Measurements from ENCODE around the gene E2F4.

The E2F4 gene

DNA sequence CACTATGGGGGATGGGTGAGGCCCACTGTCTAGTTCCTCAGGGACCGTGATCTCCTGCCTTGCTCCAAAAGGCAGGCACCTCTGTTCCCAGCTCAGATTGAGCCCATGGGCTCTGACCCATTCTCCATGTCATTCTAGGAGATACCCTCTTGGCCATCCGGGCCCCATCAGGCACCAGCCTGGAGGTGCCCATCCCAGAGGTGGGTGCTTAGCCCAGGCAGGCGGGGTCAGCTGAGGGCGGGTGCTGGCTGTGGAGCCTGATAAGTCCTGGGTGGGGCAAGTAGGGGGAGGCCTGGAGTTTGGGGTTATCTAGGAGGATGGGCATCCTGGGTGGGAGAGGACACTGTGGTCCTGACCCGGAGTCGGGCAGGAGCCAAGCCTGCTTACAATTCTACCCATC lies 2.3 kb downstream of the E2F4 start:
- DNase-seq, result no peak

DNA sequence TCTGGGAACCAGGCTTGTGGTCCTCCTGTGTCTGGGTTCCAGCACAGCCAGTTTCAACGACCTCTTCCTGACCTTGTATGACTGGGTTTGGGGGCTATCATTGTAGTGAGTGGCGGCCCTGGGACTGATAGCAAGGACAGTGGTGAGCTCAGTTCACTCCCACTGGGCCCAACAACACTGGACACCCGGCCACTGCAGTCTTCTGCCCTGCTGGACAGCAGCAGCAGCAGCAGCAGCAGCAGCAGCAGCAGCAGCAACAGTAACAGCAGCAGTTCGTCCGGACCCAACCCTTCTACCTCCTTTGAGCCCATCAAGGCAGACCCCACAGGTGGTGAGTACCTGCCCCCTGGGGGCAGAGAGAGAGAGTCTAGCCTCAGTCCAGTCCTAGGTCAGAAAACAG lies 3.7 kb downstream of the E2F4 start:
- no peak for DNase-seq

DNA sequence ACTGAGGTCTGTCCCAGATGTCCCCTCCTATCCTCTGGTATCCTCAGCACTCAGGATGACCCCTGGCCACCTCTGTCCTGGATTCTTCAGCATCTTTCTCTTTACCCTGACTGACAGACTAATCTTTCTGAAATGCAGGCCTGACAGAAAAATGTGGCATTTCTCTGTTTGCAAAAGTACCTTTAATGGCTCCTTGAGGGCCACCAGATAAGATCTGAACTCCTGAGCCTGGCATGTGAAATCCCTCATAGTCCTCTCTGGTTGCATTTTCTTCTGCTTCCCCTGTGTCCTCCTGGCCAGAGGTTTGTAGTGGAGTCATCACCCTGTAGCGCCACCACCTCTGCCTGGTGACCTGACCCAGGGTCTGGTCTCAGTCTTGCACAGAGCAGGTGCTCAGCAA lies 4.9 kb downstream of the E2F4 start:
- no peak for DNase-seq

DNA sequence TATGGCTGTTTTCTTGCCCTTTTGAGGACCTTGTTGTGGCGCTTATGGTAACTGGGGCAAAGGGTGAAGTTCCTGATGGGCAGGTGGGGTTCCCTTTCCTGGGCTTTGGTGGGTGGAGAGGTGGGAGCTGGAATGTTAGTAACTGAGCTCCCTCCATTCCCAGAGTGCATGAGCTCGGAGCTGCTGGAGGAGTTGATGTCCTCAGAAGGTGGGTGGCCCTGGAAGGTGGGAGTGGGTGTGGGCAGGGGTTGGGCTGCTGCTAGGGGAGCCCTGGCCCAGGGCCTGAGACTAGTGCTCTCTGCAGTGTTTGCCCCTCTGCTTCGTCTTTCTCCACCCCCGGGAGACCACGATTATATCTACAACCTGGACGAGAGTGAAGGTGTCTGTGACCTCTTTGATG lies 5.7 kb downstream of the E2F4 start:
- DNase-seq, result no peak

DNA sequence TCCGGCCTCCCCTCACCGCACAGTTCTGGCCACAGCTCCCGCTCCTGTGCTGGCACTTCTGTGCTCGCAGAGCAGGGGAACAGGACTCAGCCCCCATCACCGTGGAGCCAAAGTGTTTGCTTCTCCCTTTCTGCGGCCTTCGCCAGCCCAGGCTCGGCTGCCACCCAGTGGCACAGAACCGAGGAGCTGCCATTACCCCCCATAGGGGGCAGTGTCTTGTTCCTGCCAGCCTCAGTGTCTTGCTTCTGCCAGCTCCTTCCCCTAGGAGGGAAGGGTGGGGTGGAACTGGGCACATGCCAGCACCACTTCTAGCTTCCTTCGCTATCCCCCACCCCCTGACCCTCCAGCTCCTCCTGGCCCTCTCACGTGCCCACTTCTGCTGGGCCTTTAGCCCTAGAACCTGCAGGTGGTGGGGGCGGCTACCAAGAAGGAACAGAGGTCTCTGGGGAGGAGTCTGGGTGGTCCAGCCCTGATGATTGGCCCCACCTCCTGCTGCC lies 6.3 kb downstream of the E2F4 start:
- no peak for DNase-seq

DNA sequence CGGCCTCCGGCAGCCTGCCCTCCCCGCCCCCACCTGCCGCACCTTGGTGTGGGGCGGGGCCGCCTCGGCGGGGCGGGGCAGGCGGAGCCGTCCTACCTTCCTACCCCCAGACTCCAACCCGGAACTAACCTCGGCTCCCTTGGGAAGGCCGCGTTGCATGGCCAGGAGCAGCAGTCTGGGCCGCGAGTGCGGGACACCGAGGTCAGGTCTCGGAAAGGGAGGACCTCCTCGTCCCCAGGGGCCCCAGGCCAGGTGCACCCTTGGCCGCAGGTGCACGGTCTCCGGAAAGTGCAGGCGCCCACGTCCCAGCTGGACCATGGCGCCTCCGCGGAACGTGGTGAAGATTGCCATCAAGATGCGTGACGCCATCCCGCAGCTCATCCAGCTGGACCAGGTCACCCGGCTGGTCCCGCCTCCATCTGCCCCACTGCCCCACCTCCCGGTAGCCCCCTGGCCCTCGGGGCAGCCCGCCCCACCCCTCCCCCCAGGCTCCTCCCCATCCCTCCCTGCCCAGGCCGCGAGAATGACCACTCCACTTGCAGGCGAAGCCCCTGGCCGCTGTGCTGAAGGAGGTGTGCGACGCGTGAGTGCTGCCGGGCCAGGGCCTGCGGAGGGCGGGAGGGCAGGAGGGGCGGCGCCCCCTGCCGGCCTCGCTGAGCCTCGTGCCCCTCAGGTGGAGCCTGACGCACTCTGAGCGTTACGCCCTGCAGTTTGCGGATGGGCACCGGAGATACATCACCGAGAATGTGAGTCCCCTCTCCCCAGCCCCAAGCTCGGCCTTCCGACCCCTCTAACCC lies 7.3 kb downstream of the E2F4 start, which contains the start of gene ELMO3:
ELMO3 (plus strand) TSS at position 121 of the 797 bp plus-strand sequence; CDS start at position 317, 196 bp downstream.
- no peak for DNase-seq

DNA sequence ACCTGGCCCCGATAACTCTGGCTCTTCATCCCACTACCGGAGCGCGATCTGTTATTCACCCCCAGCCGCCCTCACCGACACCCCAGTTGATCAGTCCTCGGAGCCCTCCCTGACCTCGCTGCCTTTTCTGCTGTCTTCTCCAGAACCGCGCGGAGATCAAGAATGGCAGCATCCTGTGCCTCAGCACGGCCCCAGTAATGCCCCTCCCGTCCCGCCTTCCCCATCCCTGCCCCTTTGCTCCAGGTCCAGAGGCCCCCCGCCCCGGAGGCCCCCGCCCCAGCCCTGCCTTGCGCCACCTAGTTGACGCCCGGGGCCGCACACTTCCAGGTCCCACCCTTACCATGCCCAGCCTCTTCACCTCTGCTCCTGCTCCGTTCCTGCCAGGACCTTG lies 7.8 kb downstream of the E2F4 start:
- DNase-seq, result no peak

DNA sequence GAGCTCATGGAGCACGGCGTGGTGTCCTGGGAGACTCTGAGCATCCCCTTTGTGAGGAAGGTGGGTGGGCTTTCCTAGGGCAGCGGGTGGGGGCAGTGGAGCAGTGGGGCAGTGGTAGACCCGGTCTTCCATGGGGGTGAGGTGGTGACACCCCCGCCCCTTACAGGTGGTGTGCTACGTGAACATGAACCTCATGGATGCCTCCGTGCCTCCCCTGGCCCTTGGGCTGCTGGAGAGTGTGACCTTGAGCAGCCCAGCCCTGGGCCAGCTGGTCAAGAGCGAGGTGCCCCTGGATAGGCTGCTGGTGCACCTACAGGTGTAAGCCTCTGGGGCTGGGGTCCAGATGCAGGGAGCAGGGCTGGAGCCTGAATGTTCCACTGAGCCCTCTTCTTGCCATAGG lies 8.5 kb downstream of the E2F4 start:
- DNase-seq, result no peak

DNA sequence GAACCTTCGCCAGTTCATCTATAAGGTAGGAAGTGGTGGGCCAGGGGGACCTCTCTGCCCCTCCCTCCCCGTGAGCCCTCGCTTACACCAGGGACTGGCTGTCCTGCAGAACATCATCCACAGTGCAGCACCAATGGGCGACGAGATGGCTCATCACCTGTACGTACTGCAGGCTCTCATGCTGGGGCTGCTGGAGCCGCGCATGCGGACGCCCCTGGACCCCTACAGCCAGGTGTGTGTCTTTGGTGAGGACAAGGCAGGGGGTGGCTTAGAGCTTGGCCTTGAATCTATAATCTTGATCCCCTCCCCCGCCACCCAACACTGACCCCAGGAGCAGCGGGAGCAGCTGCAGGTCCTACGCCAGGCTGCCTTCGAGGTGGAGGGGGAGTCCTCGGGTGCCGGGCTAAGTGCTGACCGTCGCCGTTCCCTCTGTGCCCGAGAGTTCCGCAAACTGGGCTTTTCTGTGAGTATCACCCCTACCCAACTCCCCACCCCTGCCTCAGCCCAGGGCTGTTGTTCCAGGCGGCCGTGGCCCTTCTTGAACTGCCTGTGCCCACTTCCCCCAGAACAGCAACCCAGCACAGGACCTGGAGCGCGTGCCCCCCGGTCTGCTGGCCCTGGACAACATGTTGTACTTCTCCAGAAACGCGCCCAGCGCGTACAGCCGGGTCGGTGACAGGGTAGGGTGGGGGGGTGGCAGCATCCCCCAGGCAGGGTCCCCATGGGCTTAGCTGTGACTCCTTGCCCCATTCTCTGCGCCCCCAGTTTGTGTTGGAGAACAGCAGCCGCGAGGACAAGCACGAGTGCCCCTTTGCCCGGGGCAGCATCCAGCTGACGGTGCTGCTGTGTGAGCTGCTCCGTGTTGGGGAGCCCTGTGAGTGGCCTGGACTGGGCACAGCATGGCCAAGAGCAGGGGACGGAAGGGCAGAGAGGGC lies 9.7 kb downstream of the E2F4 start:
- DNase-seq, result no peak

DNA sequence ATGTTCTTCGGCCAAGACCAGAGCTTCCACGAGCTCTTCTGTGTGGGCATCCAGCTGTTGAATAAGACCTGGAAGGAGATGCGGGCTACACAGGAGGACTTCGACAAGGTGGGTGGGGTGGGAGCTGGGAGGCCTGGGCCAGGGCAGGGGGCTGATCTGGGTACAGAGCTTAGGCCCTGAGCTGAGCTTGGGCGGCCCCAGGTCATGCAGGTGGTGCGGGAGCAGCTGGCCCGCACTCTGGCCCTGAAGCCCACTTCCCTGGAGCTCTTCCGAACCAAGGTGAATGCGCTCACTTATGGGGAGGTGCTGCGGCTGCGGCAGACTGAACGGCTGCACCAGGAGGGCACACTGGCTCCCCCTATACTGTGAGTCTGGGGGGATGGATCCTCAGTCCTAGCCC lies 10.5 kb downstream of the E2F4 start:
- no peak for DNase-seq

DNA sequence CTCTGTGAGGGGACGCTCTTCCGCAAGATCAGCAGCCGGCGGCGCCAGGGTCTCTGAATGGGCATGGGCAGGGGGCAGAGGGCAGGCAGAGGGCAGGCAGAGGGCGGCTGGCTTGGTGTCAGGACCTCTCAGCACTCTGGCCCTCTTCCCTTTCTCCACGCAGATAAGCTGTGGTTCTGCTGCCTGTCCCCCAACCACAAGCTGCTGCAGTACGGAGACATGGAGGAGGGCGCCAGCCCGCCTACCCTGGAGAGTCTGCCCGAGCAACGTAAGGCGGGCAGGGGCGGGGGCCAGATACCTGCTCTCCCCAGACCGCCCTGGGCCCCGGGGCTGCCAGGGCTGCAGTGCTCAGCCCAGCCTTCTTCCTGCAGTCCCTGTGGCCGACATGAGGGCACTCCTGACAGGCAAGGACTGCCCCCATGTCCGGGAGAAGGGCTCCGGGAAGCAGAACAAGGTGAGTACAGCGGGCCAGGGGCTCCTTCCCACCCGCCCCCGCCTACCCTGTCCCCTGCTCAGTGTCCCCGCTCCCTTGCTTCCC lies 11.1 kb downstream of the E2F4 start:
- DNase-seq, result no peak

DNA sequence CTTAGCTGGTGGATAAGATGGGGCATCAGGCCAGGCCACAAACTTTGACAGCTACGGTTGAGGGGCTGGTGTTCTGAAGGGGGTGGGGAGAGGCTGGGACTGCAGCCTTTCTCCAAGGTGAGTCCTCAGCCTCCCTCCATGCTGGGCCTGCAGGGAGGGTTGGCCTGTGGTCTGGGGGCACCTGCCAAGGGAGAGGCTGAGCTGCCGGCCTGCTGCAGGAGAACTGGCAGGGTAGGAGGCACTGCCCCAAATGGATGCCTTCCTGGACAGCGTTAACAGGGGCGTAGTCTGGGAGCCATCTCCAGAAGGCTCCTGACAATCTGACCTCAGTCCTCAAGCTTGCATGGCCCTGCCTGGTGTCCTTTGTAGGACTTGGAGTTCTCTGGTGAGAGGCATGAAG lies 12.1 kb downstream of the E2F4 start:
- DNase-seq, result no peak

DNA sequence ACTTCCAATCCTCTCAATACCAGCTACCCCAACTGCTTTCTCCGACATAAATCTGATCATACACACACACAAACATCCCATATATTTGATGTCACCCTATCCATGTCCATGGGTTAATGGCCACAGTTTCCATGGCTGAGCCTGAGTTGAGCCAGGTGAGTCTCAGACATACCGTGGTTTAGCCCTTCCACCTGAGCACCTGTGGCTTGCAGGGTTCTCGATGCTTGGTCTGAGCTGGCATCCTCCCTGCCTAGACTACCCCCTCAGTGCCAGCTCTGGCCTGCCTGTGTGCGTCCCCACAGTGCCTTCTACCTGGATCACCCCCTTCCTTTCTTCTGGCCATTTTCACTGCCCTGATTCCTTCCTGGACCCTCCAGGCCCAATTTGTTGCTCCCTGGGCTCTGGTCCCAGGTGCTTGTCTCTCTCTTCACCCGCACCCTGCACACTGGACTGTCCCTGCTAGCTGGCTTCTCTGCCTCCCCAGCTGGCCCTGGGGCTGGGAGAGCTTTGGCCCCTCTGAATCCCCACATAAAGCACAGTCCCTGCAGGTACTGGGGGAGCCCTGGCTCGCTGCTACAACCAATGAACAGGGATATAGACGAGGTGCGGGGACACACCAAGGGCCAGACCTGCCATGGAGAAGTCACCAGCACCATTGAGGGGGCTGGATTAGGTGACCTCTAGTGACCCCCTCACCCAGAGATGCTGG lies 14.3 kb downstream of the E2F4 start:
- no peak for DNase-seq

DNA sequence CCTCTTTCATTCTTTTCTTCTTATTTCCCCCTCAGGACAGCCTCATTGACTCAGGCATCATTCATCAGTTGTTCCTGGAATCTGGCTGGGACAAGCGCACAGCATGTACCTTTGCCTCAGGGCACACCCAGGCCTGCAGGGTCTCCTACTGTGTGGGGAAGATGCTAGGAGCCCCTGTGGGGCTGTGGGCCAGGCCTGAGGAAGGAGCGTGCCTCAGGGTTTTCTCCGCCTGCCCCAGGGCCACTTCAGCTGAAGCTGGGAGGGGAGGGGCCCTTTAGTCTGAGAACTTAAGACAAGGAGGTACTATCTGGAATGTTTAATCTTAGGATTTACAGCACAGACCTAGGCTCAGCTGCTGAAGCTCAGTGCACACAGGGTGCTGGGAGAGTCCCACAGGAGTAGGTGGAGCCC lies 14.9 kb downstream of the E2F4 start:
- no peak for DNase-seq

DNA sequence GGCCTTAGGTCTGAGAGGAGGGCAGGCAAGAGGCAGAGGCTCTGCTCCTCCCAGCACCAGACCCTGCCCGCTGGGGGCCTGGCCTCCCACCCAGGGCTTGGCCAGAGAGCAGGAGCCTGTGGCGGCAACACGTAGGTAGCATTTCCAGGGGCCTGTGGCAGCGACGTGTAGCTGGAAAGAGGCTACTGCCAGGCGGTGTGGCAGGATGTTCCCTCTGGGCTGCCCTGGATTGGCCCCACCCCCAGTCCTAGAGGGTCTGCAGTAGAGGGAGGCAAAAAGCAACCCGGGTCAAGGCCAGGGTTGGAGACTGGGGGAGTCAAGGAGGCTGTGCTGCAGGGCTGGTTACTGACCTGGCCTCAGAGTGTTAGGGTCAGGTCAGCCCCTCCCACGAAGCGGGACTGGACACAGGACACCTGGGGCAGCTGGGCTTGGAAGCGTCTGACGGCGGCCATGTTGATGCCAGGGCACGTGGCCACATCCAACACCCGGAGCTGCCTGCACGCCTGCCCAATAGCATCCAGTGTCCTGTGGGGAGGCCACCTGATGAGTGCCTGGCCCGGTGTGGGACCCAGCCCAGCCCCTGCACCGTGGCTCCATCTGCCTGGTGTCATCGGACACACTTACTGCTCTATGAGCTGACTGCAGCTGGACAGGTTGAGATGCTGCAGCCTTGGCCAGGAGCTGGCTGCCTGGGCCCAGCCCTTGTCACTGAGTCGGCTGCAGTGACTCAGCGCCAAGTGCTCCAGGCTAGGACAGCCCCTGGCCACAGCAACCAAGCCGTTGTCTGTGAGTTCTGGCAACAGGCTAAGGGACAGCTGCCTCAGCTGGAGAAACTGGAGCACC lies 15.5 kb downstream of the E2F4 start:
- DNase-seq, result no peak

DNA sequence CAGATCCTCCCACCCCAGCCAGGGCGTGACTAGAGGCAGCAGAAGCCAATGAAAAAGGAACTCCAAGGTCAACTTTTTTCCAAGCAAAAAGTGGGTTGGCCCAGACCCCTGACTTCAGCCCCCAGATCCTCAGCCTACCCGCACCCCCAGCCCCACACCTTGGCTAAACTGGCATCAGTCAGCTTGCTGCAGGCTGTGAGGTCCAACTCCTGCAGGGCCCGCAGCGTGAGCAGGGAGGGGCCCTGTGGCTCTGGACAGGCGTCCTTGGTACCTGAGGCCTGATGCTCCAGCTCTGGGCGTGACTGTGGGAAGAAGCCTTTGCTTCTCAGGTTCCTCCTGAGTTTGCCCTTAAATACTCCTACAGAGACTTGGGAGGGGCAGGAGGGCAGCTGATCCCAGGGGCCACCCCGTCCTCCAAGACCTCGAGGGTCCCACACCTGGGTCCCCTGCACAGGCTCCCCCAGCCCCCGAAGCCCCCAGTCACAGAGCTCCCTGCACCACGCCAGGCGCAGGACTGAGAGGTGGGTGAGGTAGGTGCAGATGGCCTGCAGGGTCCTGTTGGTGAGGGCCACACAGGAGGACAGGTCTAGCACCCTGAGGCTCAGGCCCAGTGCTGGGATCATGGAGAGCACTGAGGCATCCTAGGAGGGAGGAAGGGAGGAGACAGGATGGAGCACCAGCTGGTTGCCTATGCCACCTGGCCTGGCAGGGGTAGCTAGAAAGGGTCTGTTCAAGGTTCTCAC lies 16.4 kb downstream of the E2F4 start:
- no peak for DNase-seq

DNA sequence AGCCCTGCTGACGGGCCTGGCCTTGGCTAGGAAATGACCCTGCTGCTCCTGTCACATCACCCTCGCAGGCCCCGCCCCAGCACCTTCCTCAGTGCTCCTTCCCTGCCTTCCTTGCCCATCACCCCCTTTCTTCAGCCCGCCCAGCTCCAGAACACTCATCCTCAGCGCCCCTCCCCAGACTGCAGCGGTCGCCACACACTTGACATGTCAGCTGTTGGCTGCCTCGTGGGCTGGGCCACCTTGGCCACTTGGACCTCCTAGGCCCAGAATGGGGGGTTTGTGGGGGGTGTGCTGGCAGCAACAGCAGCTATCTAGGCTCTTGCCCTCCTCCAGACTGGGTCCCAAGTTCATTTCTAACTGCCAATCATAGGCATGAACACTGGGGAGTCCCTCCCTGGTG lies 17.6 kb downstream of the E2F4 start:
- no peak for DNase-seq

DNA sequence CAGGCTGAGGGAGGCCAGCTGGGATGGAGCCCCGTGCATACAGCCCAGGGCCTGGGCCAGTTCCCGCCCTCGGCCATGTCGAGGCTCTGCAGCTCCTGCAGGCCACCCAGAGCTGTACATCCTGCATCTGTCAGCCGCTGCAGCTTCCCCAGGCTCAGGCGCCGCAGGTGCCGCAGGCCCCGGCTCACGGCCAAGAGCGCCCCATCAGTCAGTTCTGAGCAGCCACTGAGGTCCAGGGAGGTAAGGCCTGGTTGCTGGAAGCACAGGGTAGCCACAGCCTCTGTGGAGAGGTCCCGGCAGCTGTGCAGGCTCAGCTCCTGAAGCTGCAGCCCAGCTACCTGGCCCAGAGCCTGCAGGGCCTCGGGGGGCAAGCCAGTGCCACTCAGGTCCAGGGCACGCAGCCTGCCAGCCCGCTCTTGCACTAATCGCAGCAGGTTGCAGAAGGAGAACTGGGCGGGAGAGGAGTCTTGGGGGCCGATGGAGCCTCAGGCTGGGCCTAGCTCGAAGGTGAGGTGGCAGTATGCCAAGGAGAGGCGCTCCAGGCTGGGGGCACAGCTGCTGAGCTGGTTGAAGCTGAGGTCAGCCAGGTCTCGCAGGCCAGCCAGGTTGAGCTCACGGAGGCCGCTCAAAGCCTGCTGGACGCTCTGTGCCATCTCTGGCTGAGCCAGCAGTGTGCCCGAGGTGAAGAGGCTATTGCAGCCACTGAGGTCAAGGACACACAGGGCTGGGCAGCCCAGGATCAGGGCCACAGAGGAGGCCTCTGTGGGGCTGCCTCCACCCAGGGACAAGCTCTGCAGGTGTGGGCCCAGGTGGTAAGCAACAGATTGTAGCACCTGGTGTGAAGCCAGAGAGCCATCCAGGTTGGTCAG lies 18.3 kb downstream of the E2F4 start:
- DNase-seq, result no peak

DNA sequence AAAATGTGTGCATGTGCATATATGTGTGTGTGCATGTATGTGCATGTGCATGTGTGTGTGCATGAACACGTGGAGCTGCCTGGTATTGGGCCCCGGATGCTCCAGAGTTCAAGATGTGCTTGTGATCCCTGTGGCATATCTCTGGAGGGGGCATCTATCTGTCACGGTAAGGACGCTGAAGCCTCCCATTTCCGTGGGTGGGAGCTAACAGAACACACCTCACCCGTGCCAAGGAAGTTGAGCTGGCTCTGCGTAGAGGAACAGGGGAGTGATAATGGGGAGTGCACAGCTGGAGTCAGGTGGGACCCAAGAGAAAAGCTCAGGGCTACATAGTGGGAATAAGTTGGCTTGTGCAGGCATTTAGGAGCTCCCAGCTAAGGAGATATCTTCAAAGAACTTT lies 19.7 kb downstream of the E2F4 start:
- DNase-seq, result no peak

DNA sequence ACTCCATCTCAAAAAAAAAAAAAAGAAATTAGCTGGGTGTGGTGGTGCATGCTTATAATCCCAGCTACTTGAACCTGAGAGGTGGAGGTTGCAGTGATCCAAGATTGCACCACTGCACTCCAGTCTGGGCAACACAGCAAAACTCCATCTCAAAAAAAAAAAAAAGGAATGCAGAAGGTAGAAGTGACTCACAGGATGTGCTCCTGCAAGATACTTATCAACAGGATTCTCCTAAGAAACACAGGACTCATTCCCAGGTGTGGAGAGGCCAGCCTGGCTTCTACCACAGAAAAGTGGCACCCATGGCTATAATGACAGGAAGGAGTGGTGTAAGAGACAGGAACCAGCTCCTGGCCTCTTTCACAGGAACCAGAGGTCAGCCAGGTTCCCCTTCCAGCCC lies 20.8 kb downstream of the E2F4 start:
- no peak for DNase-seq

Measured in activated CD4-positive, alpha-beta T cell treated with anti-CD3 and anti-CD28 coated beads, Interleukin-2, amount 50 U/mL, for 4 hours (primary cell).